Mesendoderm (in vitro differentiated cells): ENCODE results near the gene CPSF4L. TPM values are rescaled to one million over a fixed set of nuclear protein-coding genes. Genes with fewer than 3 reads are reported as not detected.
A peak's percentile ranks its signal among the peaks of the same experiment; 100 is the strongest.
"Not testable (repeated sequence)": the region's sequence is repeated elsewhere in the genome, so short reads cannot be mapped to it uniquely, and the experiment has no call there.

Source experiments
- DNase-seq: peaks from one replicate; pipeline ENCODE4 v3.0.0; 2013
- H2AK5ac ChIP-seq: 2 replicates; pipeline ENCODE4 v1.6.1; 2013; ENCODE audit warnings: low read length, inconsistent platforms
- H2BK120ac ChIP-seq: 2 replicates; pipeline ENCODE4 v1.6.1; 2013; ENCODE audit warnings: low read depth, mild to moderate bottlenecking, low read length, moderate library complexity, mixed read lengths
- H2BK15ac ChIP-seq: replicated peaks from 2 replicates; pipeline ENCODE4 v1.6.1; 2013; ENCODE audit warnings: low read depth, mild to moderate bottlenecking, moderate library complexity
- H2BK5ac ChIP-seq: 2 replicates; pipeline ENCODE4 v1.6.1; 2013; ENCODE audit warnings: low read length, inconsistent platforms
- H3K18ac ChIP-seq: 2 replicates; pipeline ENCODE4 v1.6.1; 2013; ENCODE audit warnings: mild to moderate bottlenecking, low read length, mixed read lengths
- H3K23ac ChIP-seq: one replicate; pipeline ENCODE4 v1.6.1; 2013; ENCODE audit warnings: low read length
- H3K27ac ChIP-seq: 2 replicates; pipeline ENCODE4 v1.5.1; 2013; ENCODE audit warnings: low read depth, mild to moderate bottlenecking, inconsistent platforms, low read length, moderate library complexity
- H3K27me3 ChIP-seq: 2 replicates; pipeline ENCODE4 v1.6.1; 2013; ENCODE audit warnings: low read length, control low read depth, mild to moderate bottlenecking, inconsistent platforms; ENCODE audit not compliant: insufficient read depth, poor library complexity
- H3K36me3 ChIP-seq: 2 replicates; pipeline ENCODE4 v1.6.1; 2013; ENCODE audit warnings: low read length, inconsistent platforms; ENCODE audit not compliant: control insufficient read depth, insufficient read depth
- H3K4ac ChIP-seq: one replicate; pipeline ENCODE4 v1.6.1; 2013; ENCODE audit warnings: low read depth, mild to moderate bottlenecking, low read length, moderate library complexity
- H3K4me1 ChIP-seq: 2 replicates; pipeline ENCODE4 v1.6.1; 2013; ENCODE audit warnings: low read depth, low read length, inconsistent platforms; ENCODE audit not compliant: control insufficient read depth
- H3K4me2 ChIP-seq: 2 replicates; pipeline ENCODE4 v1.6.1; 2013; ENCODE audit warnings: low read length
- H3K4me3 ChIP-seq: 2 replicates; pipeline ENCODE4 v1.5.1; 2013; ENCODE audit warnings: mild to moderate bottlenecking, low read length
- H3K56ac ChIP-seq: one replicate; pipeline ENCODE4 v1.6.1; 2013; ENCODE audit warnings: low read length
- H3K79me1 ChIP-seq: 2 replicates; pipeline ENCODE4 v1.6.1; 2013; ENCODE audit warnings: low read length, inconsistent platforms
- H3K79me2 ChIP-seq: 2 replicates; pipeline ENCODE4 v1.6.1; 2013; ENCODE audit warnings: mild to moderate bottlenecking, low read length; ENCODE audit not compliant: control insufficient read depth, insufficient read depth
- H3K9ac ChIP-seq: 2 replicates; pipeline ENCODE4 v1.6.1; 2013; ENCODE audit warnings: low read length, inconsistent platforms
- H4K5ac ChIP-seq: one replicate; pipeline ENCODE4 v1.6.1; 2013; ENCODE audit warnings: low read length
- H4K8ac ChIP-seq: one replicate; pipeline ENCODE4 v1.6.1; 2013; ENCODE audit warnings: low read depth, mild to moderate bottlenecking, control low read depth, low read length, moderate library complexity
- WGBS: extraction: QIAGEN DNeasy Blood & Tissue Kit; methylation state at CpG from one replicate; pipeline ENCODE4 v1.1.7; 2013; ENCODE audit warnings: low lambda C conversion rate, missing lambda C conversion rate; ENCODE audit not compliant: insufficient coverage; ENCODE audit errors: extremely low coverage; 5-methylcytosine and 5-hydroxymethylcytosine counted together
- polyA plus RNA-seq, 2 experiments: library from polyadenylated mRNA; stranded (reverse); fragments of 200-250 nt; gene quantifications; one replicate each; pipeline ENCODE4 v1.2.3, GENCODE V29; 2013

CPSF4L gene, protein sequence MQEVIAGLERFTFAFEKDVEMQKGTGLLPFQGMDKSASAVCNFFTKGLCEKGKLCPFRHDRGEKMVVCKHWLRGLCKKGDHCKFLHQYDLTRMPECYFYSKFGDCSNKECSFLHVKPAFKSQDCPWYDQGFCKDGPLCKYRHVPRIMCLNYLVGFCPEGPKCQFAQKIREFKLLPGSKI
- polyA plus RNA-seq (2013, experiment 1 of 2): 0.06 TPM
- polyA plus RNA-seq (2013, experiment 2 of 2): not detected

DNA sequence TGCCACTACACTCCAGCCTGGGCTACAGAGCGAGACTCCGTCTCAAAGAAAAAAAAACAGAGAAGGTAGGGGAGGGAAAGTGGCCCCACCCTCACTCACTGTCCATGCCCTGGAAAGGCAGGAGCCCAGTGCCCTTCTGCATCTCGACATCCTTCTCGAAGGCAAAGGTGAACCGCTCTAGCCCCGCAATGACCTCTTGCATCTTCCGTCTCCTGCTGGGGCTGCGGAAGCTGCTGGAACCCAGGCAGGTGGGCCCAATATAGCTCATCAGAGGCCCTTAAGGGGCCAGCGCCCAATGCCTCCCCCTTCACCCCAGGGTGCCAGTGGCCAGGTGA lies at the start of gene CPSF4L:
TSS of gene CPSF4L (minus strand) at position 264 of the 335 bp plus-strand sequence. CDS start at position 202, 62 bp downstream.
- Histone ChIP-seq H3K36me3 (no peaks in the 10 kb centered on the region), H2BK15ac (no peak within 1 kb of the TSS), H3K23ac (no peak within 1 kb of the TSS), H2BK5ac (peak within 1 kb of the TSS; percentile 13), H3K27me3 (no peaks in the 10 kb centered on the region), H2BK120ac (no peak within 1 kb of the TSS), H3K27ac (no peak within 1 kb of the TSS), H3K79me1 (no peaks in the 10 kb centered on the region), H3K4me2 (no peak within 1 kb of the TSS), H4K5ac (no peak within 1 kb of the TSS), H3K4ac (peak within 1 kb of the TSS; percentile 44), H3K79me2 (no peaks in the 10 kb centered on the region), H3K4me1 (peaks cover 8% of the 10 kb centered on the region), H2AK5ac (no peak within 1 kb of the TSS), H3K56ac (peak within 1 kb of the TSS; percentile 84), H3K9ac (peak within 1 kb of the TSS; percentile 28), H4K8ac (no peak within 1 kb of the TSS), H3K18ac (peak within 1 kb of the TSS; percentile 52), H3K4me3 (no peak within 1 kb of the TSS)
- no peak for DNase-seq
- WGBS: no CpG with 5 or more reads among the region's 9 CpGs

- H2BK120ac ChIP-seq: no peak overlapping the region
- H3K18ac ChIP-seq: peak overlapping the region; percentile 15
- no CpG with 5 or more reads among the region's 38 CpGs for WGBS
- peak overlapping the region; percentile 98 for H3K56ac ChIP-seq
- H2AK5ac ChIP-seq: no peak overlapping the region
- DNase-seq: no peak
- peak overlapping the region; percentile 73 for H3K4ac ChIP-seq
- peak overlapping the region; percentile 63 for H3K27ac ChIP-seq
- H4K8ac ChIP-seq: no peak overlapping the region
- H2BK5ac ChIP-seq: peak overlapping the region; percentile 54
- peaks cover 18% of the 10 kb centered on the region for H3K79me1 ChIP-seq
- no peak overlapping the region for H2BK15ac ChIP-seq
- no peaks in the 10 kb centered on the region for H3K36me3 ChIP-seq
- H3K9ac ChIP-seq: peak overlapping the region; percentile 97
- H3K79me2 ChIP-seq: peaks cover 27% of the 10 kb centered on the region
- peaks cover 17% of the 10 kb centered on the region for H3K4me1 ChIP-seq
- peak overlapping the region; percentile 57 for H3K23ac ChIP-seq
- H3K4me3 ChIP-seq: peak overlapping the region; percentile 93
- no peaks in the 10 kb centered on the region for H3K27me3 ChIP-seq
- H4K5ac ChIP-seq: no peak overlapping the region
- H3K4me2 ChIP-seq: peak overlapping the region; percentile 84
Measured at GRCh38 chr17:73311428-73311780, 49.7 kb upstream of the CPSF4L start.

DNA sequence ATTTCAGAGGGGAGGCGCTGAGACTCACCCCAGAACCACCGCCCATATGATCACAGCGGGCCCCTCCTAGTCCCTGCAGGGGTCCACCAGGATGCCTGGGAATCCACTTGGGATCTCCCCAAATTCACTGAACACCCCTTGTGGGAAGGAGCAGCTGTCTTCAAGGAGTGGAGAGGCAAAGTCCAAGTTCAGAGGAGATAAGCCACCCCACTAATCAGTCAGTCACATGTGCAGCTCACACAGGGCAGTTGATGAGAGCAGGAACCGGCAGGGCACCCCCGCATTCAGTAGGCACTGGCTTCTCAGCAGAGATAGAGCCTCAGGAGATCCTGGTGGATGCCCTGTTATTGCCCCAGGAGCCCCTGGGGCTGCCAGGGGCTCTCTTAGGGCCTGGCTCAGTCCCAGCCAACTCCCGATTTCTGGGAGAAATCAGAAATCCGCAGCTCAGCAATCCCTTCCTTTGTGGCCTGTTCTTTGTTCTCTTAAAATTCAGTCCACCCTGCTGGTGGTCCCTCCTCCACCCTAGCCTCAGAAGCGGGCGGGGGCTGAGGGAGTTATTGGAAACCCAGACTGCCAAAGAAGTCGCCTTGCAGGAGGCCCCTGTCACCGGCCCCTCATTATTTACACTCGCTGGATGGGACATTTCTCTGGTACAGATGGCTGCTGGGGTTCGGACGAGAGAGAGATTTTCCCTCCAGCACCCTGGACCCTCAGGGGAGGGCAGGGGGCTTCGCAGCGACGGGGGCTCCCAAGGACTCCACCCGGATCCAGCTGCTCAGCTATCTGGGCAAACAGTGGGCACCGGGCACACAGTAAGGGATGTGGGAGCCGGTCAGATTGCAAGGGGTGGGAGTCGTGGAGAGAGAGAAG lies 48.3 kb upstream of the CPSF4L start:
- H3K79me1 ChIP-seq: peaks cover 21% of the 10 kb centered on the region
- no peak overlapping the region for H2AK5ac ChIP-seq
- H3K79me2 ChIP-seq: peaks cover 34% of the 10 kb centered on the region
- WGBS: no CpG with 5 or more reads among the region's 21 CpGs
- H2BK120ac ChIP-seq: no peak overlapping the region
- no peak for DNase-seq
- H3K56ac ChIP-seq: peak overlapping the region; percentile 98
- peak overlapping the region; percentile 48 for H3K23ac ChIP-seq
- peak overlapping the region; percentile 93 for H3K4me3 ChIP-seq
- no peak overlapping the region for H4K5ac ChIP-seq
- H2BK5ac ChIP-seq: peak overlapping the region; percentile 20
- H3K4me2 ChIP-seq: peak overlapping the region; percentile 53
- H3K18ac ChIP-seq: peak overlapping the region; percentile 88
- no peak overlapping the region for H2BK15ac ChIP-seq
- H4K8ac ChIP-seq: no peak overlapping the region
- H3K9ac ChIP-seq: peak overlapping the region; percentile 97
- peak overlapping the region; percentile 84 for H3K27ac ChIP-seq
- no peaks in the 10 kb centered on the region for H3K36me3 ChIP-seq
- H3K4ac ChIP-seq: peak overlapping the region; percentile 9
- H3K27me3 ChIP-seq: no peaks in the 10 kb centered on the region
- H3K4me1 ChIP-seq: peaks cover 23% of the 10 kb centered on the region

GRCh38 chr17:73308959-73309358 lies 47.3 kb upstream of the CPSF4L start:
- H4K8ac ChIP-seq, H3K4ac ChIP-seq, H4K5ac ChIP-seq, H2AK5ac ChIP-seq, H3K4me3 ChIP-seq, DNase-seq, H3K18ac ChIP-seq, H3K36me3 ChIP-seq, H3K27ac ChIP-seq, H3K9ac ChIP-seq, H3K4me2 ChIP-seq, H2BK15ac ChIP-seq, H3K23ac ChIP-seq, H2BK5ac ChIP-seq, H3K56ac ChIP-seq, H3K27me3 ChIP-seq, H2BK120ac ChIP-seq: not testable (repeated sequence)
- Histone ChIP-seq H3K79me1 (peaks cover 24% of the 10 kb centered on the region), H3K79me2 (peaks cover 36% of the 10 kb centered on the region), H3K4me1 (peaks cover 27% of the 10 kb centered on the region)
- WGBS: no CpG with 5 or more reads among the region's 5 CpGs

- no peak overlapping the region for H3K4me3 ChIP-seq
- H3K27ac ChIP-seq: no peak overlapping the region
- no peak overlapping the region for H3K18ac ChIP-seq
- no peak overlapping the region for H2AK5ac ChIP-seq
- H3K79me2 ChIP-seq: peaks cover 40% of the 10 kb centered on the region
- H3K9ac ChIP-seq: peak overlapping the region; percentile 55
- no peaks in the 10 kb centered on the region for H3K36me3 ChIP-seq
- no peak overlapping the region for H2BK120ac ChIP-seq
- no peak overlapping the region for H4K8ac ChIP-seq
- peak; percentile 84 for DNase-seq
- no peak overlapping the region for H2BK5ac ChIP-seq
- H4K5ac ChIP-seq: no peak overlapping the region
- H3K27me3 ChIP-seq: no peaks in the 10 kb centered on the region
- H3K79me1 ChIP-seq: peaks cover 26% of the 10 kb centered on the region
- H2BK15ac ChIP-seq: no peak overlapping the region
- peak overlapping the region; percentile 2 for H3K4me2 ChIP-seq
- H3K4ac ChIP-seq: no peak overlapping the region
- H3K4me1 ChIP-seq: peaks cover 27% of the 10 kb centered on the region
- no peak overlapping the region for H3K23ac ChIP-seq
- no CpG with 5 or more reads among the region's 23 CpGs for WGBS
- peak overlapping the region; percentile 11 for H3K56ac ChIP-seq
Measured at GRCh38 chr17:73308017-73308823, 46.5 kb upstream of the CPSF4L start.
